ENCODE measurements around the gene NPAS3. TPM values are rescaled to one million over a fixed set of nuclear protein-coding genes. Genes with fewer than 3 reads are reported as not detected.

NPAS3 gene
- total and polyA plus RNA-seq, 11 donors: 0.15 to 3.4 (median 0.92) TPM

- no peak for TF ChIP-seq POLR2A (IDR thresholded peaks at IDR 0.05)
- TF ChIP-seq CTCF (IDR thresholded peaks at IDR 0.05): no peak
- no peaks in the 10 kb centered on the region for H3K36me3 ChIP-seq
- no peak for DNase-seq
- intact Hi-C loops (cut with DNase I): no loop called here
- H3K4me1 ChIP-seq: peaks cover 0 to 3% (median 0%) of the 10 kb centered on the region in 12 donors
- H3K27me3 ChIP-seq: no peaks in the 10 kb centered on the region
- no peak overlapping the region for H3K4me3 ChIP-seq
- H3K27ac ChIP-seq: no peak overlapping the region
- no peak for ATAC-seq
- 84 to 88% (median 87%) methylated on average over 10 of the region's 10 CpGs for WGBS, 4 donors
- H3K9me3 ChIP-seq: no peaks in the 10 kb centered on the region
These were observed 631.4 kb downstream of the NPAS3 start for GRCh38 chr14:33569821-33570687.

GRCh38 chr14:33570694-33571310 is 632.1 kb downstream of the NPAS3 start:
- no peak overlapping the region for H3K4me3 ChIP-seq
- WGBS, 4 donors: 60 to 68% (median 64%) methylated on average over 5 of the region's 5 CpGs
- ATAC-seq (no peak), DNase-seq (no peak)
- H3K27ac ChIP-seq: no peak overlapping the region
- no peaks in the 10 kb centered on the region for H3K27me3 ChIP-seq
- no peaks in the 10 kb centered on the region for H3K36me3 ChIP-seq
- no peaks in the 10 kb centered on the region for H3K9me3 ChIP-seq
- intact Hi-C loops (cut with DNase I): no loop called here
- TF ChIP-seq CTCF (IDR thresholded peaks at IDR 0.05): no peak
- TF ChIP-seq POLR2A (IDR thresholded peaks at IDR 0.05): no peak
- peaks cover 0 to 3% (median 0%) of the 10 kb centered on the region in 12 donors for H3K4me1 ChIP-seq

- no peak overlapping the region for H3K27ac ChIP-seq
- DNase-seq (no peak), ATAC-seq (no peak)
- H3K36me3 ChIP-seq: no peaks in the 10 kb centered on the region
- H3K4me1 ChIP-seq: peaks cover 0 to 3% (median 0%) of the 10 kb centered on the region in 12 donors
- no peaks in the 10 kb centered on the region for H3K27me3 ChIP-seq
- intact Hi-C loops (cut with DNase I): no loop called here
- H3K4me3 ChIP-seq: no peak overlapping the region
- no peaks in the 10 kb centered on the region for H3K9me3 ChIP-seq
- WGBS, 4 donors: 87 to 90% (median 87%) methylated on average over 3 of the region's 3 CpGs
- TF ChIP-seq POLR2A (IDR thresholded peaks at IDR 0.05) (no peak), CTCF (IDR thresholded peaks at IDR 0.05) (no peak)
These were observed 634.7 kb downstream of the NPAS3 start for GRCh38 chr14:33573301-33573880.

GRCh38 chr14:33576014-33576413 is 637.3 kb downstream of the NPAS3 start:
- ATAC-seq (no peak), DNase-seq (no peak)
- no peak overlapping the region for H3K4me3 ChIP-seq
- no peaks in the 10 kb centered on the region for H3K9me3 ChIP-seq
- TF ChIP-seq CTCF (IDR thresholded peaks at IDR 0.05) (no peak), POLR2A (IDR thresholded peaks at IDR 0.05) (no peak)
- 89 to 92% (median 91%) methylated on average over 7 of the region's 7 CpGs for WGBS, 4 donors
- intact Hi-C loops (cut with DNase I): no loop called here
- H3K27me3 ChIP-seq: no peaks in the 10 kb centered on the region
- H3K27ac ChIP-seq: no peak overlapping the region
- H3K36me3 ChIP-seq: no peaks in the 10 kb centered on the region
- H3K4me1 ChIP-seq: no peaks in the 10 kb centered on the region
